ENCODE data around the gene LPGAT1.

LPGAT1 gene

DNA sequence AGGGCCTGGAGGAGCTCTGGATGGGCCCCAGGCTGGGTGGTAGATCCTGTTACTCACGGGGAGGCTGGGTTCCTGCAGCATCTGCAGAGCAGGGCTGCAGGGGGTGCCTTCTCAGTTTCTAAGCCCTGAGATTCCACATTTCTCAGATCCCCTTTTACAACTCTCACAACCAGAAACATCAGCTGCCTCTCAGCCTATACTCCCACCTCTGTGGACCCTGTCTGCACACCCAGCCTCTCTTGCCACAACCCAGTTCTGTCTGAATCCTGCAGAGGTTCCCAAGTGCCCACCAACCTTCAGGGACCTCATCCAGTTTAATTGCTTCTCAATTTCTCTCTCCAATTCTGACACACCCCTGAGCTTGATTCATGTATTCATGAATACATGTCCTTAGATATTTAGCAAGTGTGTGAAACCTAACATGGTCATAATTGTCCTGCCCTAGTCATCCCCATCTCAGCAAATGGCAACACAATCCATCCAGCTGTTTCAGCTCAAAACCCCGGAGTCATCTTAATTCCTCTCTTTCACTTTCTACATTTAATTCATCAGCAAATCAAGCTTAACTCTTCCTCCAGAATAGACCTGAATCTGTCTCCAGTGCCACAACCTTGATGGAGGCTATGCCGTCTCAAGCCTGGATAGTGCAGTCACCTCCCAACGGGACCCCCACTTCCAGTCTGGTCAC is 98.1 kb downstream of the LPGAT1 start:
- H3K27me3 ChIP-seq, result no peaks in the 10 kb centered on the region
- no peaks in the 10 kb centered on the region for H3K9me3 ChIP-seq
- H3K36me3 ChIP-seq, result no peaks in the 10 kb centered on the region
- H3K4me3 ChIP-seq (ENCODE audit: low read depth, low read length), result no peak overlapping the region
- TF ChIP-seq, protein P1, sequence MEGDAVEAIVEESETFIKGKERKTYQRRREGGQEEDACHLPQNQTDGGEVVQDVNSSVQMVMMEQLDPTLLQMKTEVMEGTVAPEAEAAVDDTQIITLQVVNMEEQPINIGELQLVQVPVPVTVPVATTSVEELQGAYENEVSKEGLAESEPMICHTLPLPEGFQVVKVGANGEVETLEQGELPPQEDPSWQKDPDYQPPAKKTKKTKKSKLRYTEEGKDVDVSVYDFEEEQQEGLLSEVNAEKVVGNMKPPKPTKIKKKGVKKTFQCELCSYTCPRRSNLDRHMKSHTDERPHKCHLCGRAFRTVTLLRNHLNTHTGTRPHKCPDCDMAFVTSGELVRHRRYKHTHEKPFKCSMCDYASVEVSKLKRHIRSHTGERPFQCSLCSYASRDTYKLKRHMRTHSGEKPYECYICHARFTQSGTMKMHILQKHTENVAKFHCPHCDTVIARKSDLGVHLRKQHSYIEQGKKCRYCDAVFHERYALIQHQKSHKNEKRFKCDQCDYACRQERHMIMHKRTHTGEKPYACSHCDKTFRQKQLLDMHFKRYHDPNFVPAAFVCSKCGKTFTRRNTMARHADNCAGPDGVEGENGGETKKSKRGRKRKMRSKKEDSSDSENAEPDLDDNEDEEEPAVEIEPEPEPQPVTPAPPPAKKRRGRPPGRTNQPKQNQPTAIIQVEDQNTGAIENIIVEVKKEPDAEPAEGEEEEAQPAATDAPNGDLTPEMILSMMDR (IDR thresholded peaks at IDR 0.05; ENCODE audit: low read depth, low read length), result no peak
- H3K4me1 ChIP-seq, result peaks cover 18% of the 10 kb centered on the region
- no peak for DNase-seq

DNA sequence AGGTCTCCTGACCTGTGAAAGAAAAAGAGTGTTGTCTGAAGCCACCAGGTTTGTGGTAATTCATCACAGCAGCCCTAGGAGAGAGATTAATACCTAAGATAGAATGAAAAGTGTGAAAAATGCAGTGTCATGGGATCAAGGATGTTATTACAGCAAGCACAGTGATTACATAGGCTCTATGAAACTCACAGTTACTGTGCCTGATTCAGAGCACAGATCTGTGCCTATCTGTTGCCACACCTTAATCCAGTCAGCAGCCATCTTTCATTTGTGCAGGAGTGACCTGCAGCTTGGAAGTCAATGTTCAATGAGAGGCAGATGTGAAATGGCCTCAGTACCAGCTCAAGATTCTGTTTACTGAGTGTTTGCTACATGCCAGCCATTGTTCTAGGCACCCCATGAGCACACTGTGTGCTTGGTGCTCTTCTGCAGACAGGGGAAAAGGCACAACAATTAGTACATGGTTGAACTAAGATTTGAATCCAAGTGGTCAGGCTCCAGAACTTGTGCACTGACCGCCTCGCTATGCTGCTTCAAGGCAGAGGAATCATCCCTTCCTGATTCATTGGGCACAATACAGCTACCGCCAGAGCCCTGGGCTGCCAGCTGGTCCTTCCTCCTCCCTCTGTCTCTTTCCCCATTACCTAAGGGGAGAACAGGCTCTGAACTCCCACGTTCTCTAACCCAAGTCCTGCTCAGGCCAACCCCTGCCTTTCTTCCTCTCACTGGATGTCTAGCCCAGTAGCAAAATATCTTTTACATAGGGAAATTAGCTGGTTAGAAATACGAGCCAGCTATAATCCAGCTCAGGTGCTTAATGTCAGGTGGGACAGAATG is 98.9 kb downstream of the LPGAT1 start:
- Histone ChIP-seq H3K4me1 (peaks cover 18% of the 10 kb centered on the region), H3K4me3 (ENCODE audit: low read depth, low read length) (no peak overlapping the region), H3K9me3 (no peaks in the 10 kb centered on the region), H3K36me3 (no peaks in the 10 kb centered on the region), H3K27me3 (no peaks in the 10 kb centered on the region)
- TF ChIP-seq, protein P1 (IDR thresholded peaks at IDR 0.05; ENCODE audit: low read depth, low read length), result no peak
- DNase-seq, result no peak

DNA sequence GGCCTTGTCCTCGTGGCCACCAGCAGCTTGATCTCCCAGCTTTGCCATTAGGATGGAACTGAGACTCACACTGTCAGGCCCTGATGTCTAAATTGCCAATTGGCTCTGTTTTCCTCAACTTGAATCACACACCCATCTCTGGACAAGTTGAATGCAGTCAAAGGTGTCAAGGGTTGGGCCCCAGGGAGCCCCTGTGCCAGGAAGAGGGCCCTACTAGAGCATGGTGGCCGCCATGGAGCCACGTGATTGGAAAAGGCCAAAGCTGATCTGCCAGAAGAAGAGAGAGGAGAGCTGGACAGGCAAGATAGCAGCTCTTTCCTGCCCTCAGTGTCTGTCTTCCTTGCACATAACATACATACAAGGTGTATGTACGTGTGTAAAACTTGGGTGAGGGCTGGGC is 100.2 kb downstream of the LPGAT1 start:
- DNase-seq, result no peak
- H3K27me3 ChIP-seq, result no peaks in the 10 kb centered on the region
- no peak overlapping the region for H3K4me3 ChIP-seq (ENCODE audit: low read depth, low read length)
- no peaks in the 10 kb centered on the region for H3K9me3 ChIP-seq
- TF ChIP-seq, protein P1 (IDR thresholded peaks at IDR 0.05; ENCODE audit: low read depth, low read length), result no peak
- peaks cover 5% of the 10 kb centered on the region for H3K4me1 ChIP-seq
- no peaks in the 10 kb centered on the region for H3K36me3 ChIP-seq

DNA sequence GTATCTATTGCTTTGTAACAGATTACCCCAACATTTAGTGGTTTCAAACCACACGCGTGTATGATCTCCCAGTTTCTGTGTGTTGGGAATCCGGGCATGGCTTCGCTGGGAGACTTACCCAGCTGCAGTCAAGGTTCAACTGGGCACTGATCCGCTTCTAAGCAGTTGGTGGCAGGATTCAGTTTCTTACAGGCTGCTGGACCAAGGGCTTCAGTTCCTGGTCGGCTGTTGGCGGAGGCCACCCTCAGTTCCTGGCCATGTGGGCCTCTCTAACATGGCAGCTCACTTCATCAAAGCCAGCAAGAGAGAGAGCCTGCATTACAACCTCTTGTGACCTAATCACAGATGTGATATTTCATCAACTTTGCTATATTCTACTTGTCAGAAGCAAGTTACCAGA is 101.3 kb downstream of the LPGAT1 start:
- H3K36me3 ChIP-seq, result no peaks in the 10 kb centered on the region
- TF ChIP-seq, protein P1 (IDR thresholded peaks at IDR 0.05; ENCODE audit: low read depth, low read length), result no peak
- H3K27me3 ChIP-seq, result no peaks in the 10 kb centered on the region
- H3K9me3 ChIP-seq, result no peaks in the 10 kb centered on the region
- no peaks in the 10 kb centered on the region for H3K4me1 ChIP-seq
- H3K4me3 ChIP-seq (ENCODE audit: low read depth, low read length), result no peak overlapping the region
- no peak for DNase-seq

DNA sequence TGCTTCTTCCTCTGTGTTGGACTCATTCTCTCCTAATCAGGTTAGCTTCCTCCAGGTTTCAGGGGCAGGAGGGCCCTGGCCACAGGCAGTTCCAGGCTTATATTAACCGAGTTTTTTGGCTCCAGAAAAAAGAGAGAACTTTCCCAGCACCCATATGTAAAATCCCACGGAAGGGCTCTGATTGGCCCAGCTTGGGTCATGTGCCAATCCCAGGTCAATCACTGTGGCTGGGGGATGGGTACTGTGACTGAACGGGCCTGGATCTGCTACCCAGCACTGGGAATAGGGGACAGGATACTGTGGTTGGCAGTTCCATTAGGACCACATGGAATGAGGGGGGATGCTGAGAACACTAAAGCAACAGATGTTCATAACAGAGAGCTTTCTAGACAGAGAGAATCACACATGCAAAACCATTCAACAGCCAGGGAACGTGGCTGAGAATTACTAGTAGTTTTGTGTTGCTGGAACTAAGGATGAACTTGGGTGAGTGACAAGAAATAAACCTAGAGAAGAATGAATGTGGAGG is 104.0 kb downstream of the LPGAT1 start:
- TF ChIP-seq, protein P1 (IDR thresholded peaks at IDR 0.05; ENCODE audit: low read depth, low read length), result no peak
- no peaks in the 10 kb centered on the region for H3K27me3 ChIP-seq
- H3K4me1 ChIP-seq, result no peaks in the 10 kb centered on the region
- no peaks in the 10 kb centered on the region for H3K36me3 ChIP-seq
- H3K4me3 ChIP-seq (ENCODE audit: low read depth, low read length), result no peak overlapping the region
- no peaks in the 10 kb centered on the region for H3K9me3 ChIP-seq
- no peak for DNase-seq
